Fibroblast of skin of left biceps (primary cell): Measurements from ENCODE around the gene COP1.

Experiments
- DNase-seq, 2 experiments: peaks; one replicate each; pipeline ENCODE4 v3.0.0-alpha.2; 2013; ENCODE audit warnings: low read depth in 2 of 2

Gene COP1

DNA sequence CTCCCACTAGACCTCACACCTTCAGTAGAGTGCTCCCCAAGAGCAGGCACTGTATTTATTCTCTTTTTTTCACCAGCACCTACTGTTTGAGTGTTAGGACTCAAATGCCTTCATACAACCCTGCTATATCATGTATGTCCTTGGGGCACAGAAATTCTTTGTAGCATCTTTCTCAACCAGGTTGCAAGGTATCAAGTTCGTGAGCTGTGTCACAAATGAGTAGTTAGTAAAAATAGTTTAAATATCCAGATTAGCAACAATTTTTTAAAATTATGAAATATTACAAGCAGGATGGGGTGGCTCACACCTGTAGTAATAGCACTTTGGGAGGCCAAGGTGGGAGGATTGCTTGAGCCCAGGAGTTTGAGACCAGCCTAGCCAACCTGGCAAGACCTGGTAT is 311.1 kb downstream of the COP1 start:
- no peak for DNase-seq
